H1 (cell line): ENCODE results near the gene GAS2L1. TPM values are rescaled to one million over a fixed set of nuclear protein-coding genes. Genes with fewer than 3 reads are reported as not detected.

Source experiments
- RBBP5 ChIP-seq: IDR thresholded peaks from 2 replicates; pipeline ENCODE4 v1.7.1; 2012; ENCODE audit warnings: low read depth, mild to moderate bottlenecking, inconsistent platforms, low read length, moderate library complexity, borderline replicate concordance
- SAP30 ChIP-seq: fragments of 300-600 bp; sonication (generic); IDR thresholded peaks from 2 replicates; pipeline ENCODE4 v1.7.1; 2012; ENCODE audit warnings: low read length, moderate library complexity, mild to moderate bottlenecking, inconsistent platforms; ENCODE audit not compliant: insufficient read depth, insufficient replicate concordance
- YY1 ChIP-seq: IDR thresholded peaks from 2 replicates; pipeline ENCODE4 v1.6.1; 2011; ENCODE audit warnings: low read depth, mild to moderate bottlenecking, low read length
- polyA plus RNA-seq, 7 experiments: library from polyadenylated mRNA; depleted of rRNA in 3 of 7; stranded (reverse) in 5 of 7; unstranded in 2 of 7; fragments of >200 nt in 5 of 7; fragments of 200-250 nt in 2 of 7; gene quantifications; 1 replicate in 5 of 7; 2 replicates in 1 of 7; 4 replicates in 1 of 7; pipeline versions ENCODE4 v1.2.1 to v1.2.3, GENCODE V29; 2011 to 2013; ENCODE audit warnings: missing spikeins in 2 of 7, mixed read lengths in 2 of 7
- total RNA-seq: library from RNA; stranded (reverse); fragmentation: NEBNext Ultra II Directional; extraction: Animal tissue kit (Norgen Biotek cat#: 25700); gene quantifications from 2 replicates; pipeline ENCODE4 v1.2.1, GENCODE V29; 2021

Gene GAS2L1
- total and polyA plus RNA-seq, 2 of the 8 experiments (the other 6 are each of a cell fraction or from before 2014, with no cell fraction given): 3.6 to 10.1 TPM

DNA sequence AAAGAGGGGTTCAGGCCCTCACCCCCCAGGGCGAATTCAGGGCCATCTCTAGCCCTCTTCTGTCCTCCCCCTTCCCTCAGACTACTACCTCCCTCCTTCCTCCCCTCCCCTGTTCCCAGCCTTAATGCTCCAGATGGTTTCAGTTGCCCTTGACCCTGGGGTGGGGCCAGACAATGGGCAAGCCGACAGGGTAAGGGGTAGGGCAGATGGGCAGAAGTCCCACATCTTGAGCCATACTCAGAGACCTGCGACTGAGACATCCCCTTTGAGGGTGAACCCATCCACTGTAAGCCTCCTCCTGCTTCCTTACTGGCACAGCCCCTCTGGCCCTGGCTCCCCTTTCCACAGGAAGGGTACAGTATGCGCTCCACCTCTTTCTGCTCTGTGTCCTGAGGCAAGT lies 40.5 kb upstream of the GAS2L1 start (continued):
- TF ChIP-seq RBBP5: no peak
- no peak for TF ChIP-seq SAP30
- TF ChIP-seq YY1: no peak
